Vagina (tissue), 2 donors: Measurements from ENCODE around the gene LRRIQ3. TPM values are rescaled to one million over a fixed set of nuclear protein-coding genes. Genes with fewer than 3 reads are reported as not detected.

Experiments
- DNase-seq, 2 donors: peaks; one replicate each; pipeline ENCODE4 v3.0.0-alpha.2; 2017; ENCODE audit errors: extremely low spot score in 2 of 2
- H3K27ac ChIP-seq: fragments of 200-600 bp; sonication (generic); one replicate; pipeline ENCODE4 v1.5.1; 2019
- H3K27me3 ChIP-seq: fragments of 200-600 bp; sonication (generic); one replicate; pipeline ENCODE4 v1.5.1; 2019
- H3K36me3 ChIP-seq, 2 donors: fragments of 200-600 bp; sonication (generic); one replicate each; pipeline ENCODE4 v1.5.1; 2017 to 2019
- H3K4me1 ChIP-seq: fragments of 200-600 bp; sonication (generic); one replicate; pipeline ENCODE4 v1.5.1; 2019
- H3K4me3 ChIP-seq, 2 donors: fragments of 200-600 bp; sonication (generic); 1 replicate in 1 of 2; 2 replicates in 1 of 2; pipeline ENCODE4 v1.5.1; 2016 to 2019
- H3K9me3 ChIP-seq: fragments of 200-600 bp; sonication (generic); one replicate; pipeline ENCODE4 v1.5.1; 2019
- POLR2A ChIP-seq, 2 donors: fragments of 450-650 bp; IDR thresholded peaks; one replicate each; pipeline ENCODE4 v1.6.1; 2017; ENCODE audit warnings: antibody characterized with exemption in 2 of 2, mild to moderate bottlenecking in 2 of 2, moderate library complexity in 2 of 2
- POLR2AphosphoS5 ChIP-seq, 2 donors: sonication (generic); formaldehyde crosslinking; IDR thresholded peaks; one replicate each; pipeline ENCODE4 v1.9.0; 2017; ENCODE audit warnings: antibody characterized with exemption in 2 of 2, mild to moderate bottlenecking in 2 of 2, low read depth in 1 of 2; ENCODE audit not compliant: insufficient read depth in 1 of 2
- intact Hi-C: fragments of 100-400 bp; cut with DNase I; formaldehyde crosslinking; loops from one replicate; pipeline ENCODE4 v1.15.1; 2023
- total RNA-seq: library from RNA; depleted of rRNA; stranded (reverse); fragments of >200 nt; gene quantifications from one replicate; pipeline ENCODE4 v1.2.3, GENCODE V29; 2016
- TF ChIP-seq, protein P1 (sequence below), 3 experiments: fragments of 450-650 bp in 2 of 3; fragments of 200-600 bp in 1 of 3; sonication (generic) in 1 of 3; IDR thresholded peaks; one replicate each; pipeline ENCODE4 v1.5.1; 2017 to 2019; ENCODE audit warnings: antibody characterized with exemption in 3 of 3, mild to moderate bottlenecking in 2 of 3, moderate library complexity in 2 of 3

LRRIQ3 gene
- total RNA-seq, 1 donor from 2014 or later: not detected

GRCh38 chr1:74012583-74012982 lies 185.4 kb downstream of the LRRIQ3 start:
- Histone ChIP-seq H3K4me1 (no peaks in the 10 kb centered on the region), H3K27ac (no peak overlapping the region), H3K27me3 (no peaks in the 10 kb centered on the region), H3K4me3 (no peak overlapping the region), H3K36me3 (no peaks in the 10 kb centered on the region), H3K9me3 (no peaks in the 10 kb centered on the region)
- TF ChIP-seq POLR2A (IDR thresholded peaks at IDR 0.05): no peak
- TF ChIP-seq, protein P1, sequence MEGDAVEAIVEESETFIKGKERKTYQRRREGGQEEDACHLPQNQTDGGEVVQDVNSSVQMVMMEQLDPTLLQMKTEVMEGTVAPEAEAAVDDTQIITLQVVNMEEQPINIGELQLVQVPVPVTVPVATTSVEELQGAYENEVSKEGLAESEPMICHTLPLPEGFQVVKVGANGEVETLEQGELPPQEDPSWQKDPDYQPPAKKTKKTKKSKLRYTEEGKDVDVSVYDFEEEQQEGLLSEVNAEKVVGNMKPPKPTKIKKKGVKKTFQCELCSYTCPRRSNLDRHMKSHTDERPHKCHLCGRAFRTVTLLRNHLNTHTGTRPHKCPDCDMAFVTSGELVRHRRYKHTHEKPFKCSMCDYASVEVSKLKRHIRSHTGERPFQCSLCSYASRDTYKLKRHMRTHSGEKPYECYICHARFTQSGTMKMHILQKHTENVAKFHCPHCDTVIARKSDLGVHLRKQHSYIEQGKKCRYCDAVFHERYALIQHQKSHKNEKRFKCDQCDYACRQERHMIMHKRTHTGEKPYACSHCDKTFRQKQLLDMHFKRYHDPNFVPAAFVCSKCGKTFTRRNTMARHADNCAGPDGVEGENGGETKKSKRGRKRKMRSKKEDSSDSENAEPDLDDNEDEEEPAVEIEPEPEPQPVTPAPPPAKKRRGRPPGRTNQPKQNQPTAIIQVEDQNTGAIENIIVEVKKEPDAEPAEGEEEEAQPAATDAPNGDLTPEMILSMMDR (IDR thresholded peaks at IDR 0.05): no peak
- TF ChIP-seq POLR2AphosphoS5 (IDR thresholded peaks at IDR 0.05; ENCODE audit: insufficient read depth in 1 of 2, low read depth in 1 of 2): no peak
- no peak for DNase-seq
- intact Hi-C loops: no loop called here

- TF ChIP-seq POLR2AphosphoS5 (IDR thresholded peaks at IDR 0.05; ENCODE audit: insufficient read depth in 1 of 2, low read depth in 1 of 2) (no peak), POLR2A (IDR thresholded peaks at IDR 0.05) (no peak)
- TF ChIP-seq, protein P1 (IDR thresholded peaks at IDR 0.05): no peak
- Histone ChIP-seq H3K4me1 (no peaks in the 10 kb centered on the region), H3K4me3 (no peak overlapping the region), H3K9me3 (no peaks in the 10 kb centered on the region), H3K36me3 (no peaks in the 10 kb centered on the region), H3K27ac (no peak overlapping the region), H3K27me3 (no peaks in the 10 kb centered on the region)
- DNase-seq: no peak
- intact Hi-C loops: no loop called here
Observed at GRCh38 chr1:74011736-74012135, 186.2 kb downstream of the LRRIQ3 start.

GRCh38 chr1:74010206-74010605 lies 187.8 kb downstream of the LRRIQ3 start:
- Histone ChIP-seq H3K27me3 (no peaks in the 10 kb centered on the region), H3K4me1 (no peaks in the 10 kb centered on the region), H3K4me3 (no peak overlapping the region), H3K36me3 (no peaks in the 10 kb centered on the region), H3K9me3 (no peaks in the 10 kb centered on the region), H3K27ac (no peak overlapping the region)
- intact Hi-C loops: no loop called here
- TF ChIP-seq POLR2A (IDR thresholded peaks at IDR 0.05): no peak
- TF ChIP-seq, protein P1 (IDR thresholded peaks at IDR 0.05): no peak
- TF ChIP-seq POLR2AphosphoS5 (IDR thresholded peaks at IDR 0.05; ENCODE audit: insufficient read depth in 1 of 2, low read depth in 1 of 2): no peak
- no peak for DNase-seq

DNA sequence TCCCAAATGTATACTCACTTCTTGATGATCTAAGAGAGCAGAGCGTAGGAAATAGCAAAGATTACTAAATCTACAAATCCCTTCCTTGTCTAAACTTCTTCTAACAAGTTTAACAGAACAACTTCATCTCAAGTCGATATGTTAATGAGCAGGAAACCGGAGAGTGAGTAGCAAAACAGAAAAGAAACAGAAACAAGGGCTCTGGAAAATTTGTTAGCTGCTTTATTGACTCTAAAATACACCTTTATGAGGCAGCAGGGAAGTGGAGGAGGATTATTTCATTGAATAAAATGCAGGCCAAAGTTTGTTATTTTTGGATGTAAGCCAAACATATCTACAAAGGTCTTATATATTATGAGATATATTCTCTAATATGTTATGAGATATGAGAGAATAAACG lies 192.4 kb downstream of the LRRIQ3 start:
- no peaks in the 10 kb centered on the region for H3K36me3 ChIP-seq
- no peaks in the 10 kb centered on the region for H3K9me3 ChIP-seq
- no peak for DNase-seq
- no peak overlapping the region for H3K27ac ChIP-seq
- no peaks in the 10 kb centered on the region for H3K27me3 ChIP-seq
- intact Hi-C loops: no loop called here
- TF ChIP-seq POLR2A (IDR thresholded peaks at IDR 0.05) (no peak), POLR2AphosphoS5 (IDR thresholded peaks at IDR 0.05; ENCODE audit: insufficient read depth in 1 of 2, low read depth in 1 of 2) (no peak)
- TF ChIP-seq, protein P1 (IDR thresholded peaks at IDR 0.05): no peak
- no peak overlapping the region for H3K4me3 ChIP-seq
- no peaks in the 10 kb centered on the region for H3K4me1 ChIP-seq

DNA sequence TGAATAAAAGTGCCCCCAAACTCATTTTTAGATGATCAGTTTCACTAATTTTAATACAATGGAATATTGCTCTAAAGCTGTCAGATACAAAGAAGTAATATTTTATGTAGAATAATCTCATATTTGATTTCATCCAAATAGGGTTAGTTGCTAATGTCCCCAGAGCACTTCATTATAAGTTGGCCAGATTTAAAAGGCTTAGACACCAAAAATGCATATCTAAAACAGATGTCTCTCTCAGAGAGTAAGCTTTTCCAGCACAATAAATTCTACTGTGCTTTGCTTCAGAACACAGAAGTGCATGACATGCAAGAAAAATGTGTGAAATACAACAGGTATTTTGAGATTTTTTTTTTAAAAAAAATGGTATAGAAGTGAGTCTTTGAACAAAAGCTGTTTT lies 194.2 kb downstream of the LRRIQ3 start:
- no peaks in the 10 kb centered on the region for H3K36me3 ChIP-seq
- H3K9me3 ChIP-seq: no peaks in the 10 kb centered on the region
- no peaks in the 10 kb centered on the region for H3K4me1 ChIP-seq
- H3K27me3 ChIP-seq: no peaks in the 10 kb centered on the region
- DNase-seq: no peak
- H3K27ac ChIP-seq: no peak overlapping the region
- TF ChIP-seq POLR2A (IDR thresholded peaks at IDR 0.05) (no peak), POLR2AphosphoS5 (IDR thresholded peaks at IDR 0.05; ENCODE audit: insufficient read depth in 1 of 2, low read depth in 1 of 2) (no peak)
- TF ChIP-seq, protein P1 (IDR thresholded peaks at IDR 0.05): no peak
- H3K4me3 ChIP-seq: no peak overlapping the region
- intact Hi-C loops: no loop called here
